ENCODE data around the gene PAQR3.

- TF ChIP-seq ESRRG (CRISPR knock-in tag; IDR thresholded peaks at IDR 0.05) (no peak), SNAI2 (CRISPR knock-in tag; IDR thresholded peaks at IDR 0.05) (no peak), TCF4 (CRISPR knock-in tag; IDR thresholded peaks at IDR 0.05; ENCODE audit: borderline replicate concordance) (no peak), ZFP30 (CRISPR knock-in tag; IDR thresholded peaks at IDR 0.05) (no peak), CSDC2 (CRISPR knock-in tag; IDR thresholded peaks at IDR 0.05) (no peak), PATZ1 (CRISPR knock-in tag; IDR thresholded peaks at IDR 0.05; ENCODE audit: borderline replicate concordance) (no peak), ZC3H10 (CRISPR knock-in tag; IDR thresholded peaks at IDR 0.05) (no peak), RARB (CRISPR knock-in tag; IDR thresholded peaks at IDR 0.05) (no peak), ZFP3 (CRISPR knock-in tag; IDR thresholded peaks at IDR 0.05) (no peak), CREB5 (CRISPR knock-in tag; IDR thresholded peaks at IDR 0.05; ENCODE audit: low read depth) (no peak), CSRNP3 (CRISPR knock-in tag; IDR thresholded peaks at IDR 0.05) (no peak), OSR1 (CRISPR knock-in tag; IDR thresholded peaks at IDR 0.05) (no peak), TOX (CRISPR knock-in tag; IDR thresholded peaks at IDR 0.05; ENCODE audit: borderline replicate concordance) (no peak)
Observed at GRCh38 chr4:78953231-78953630, 14.0 kb upstream of the PAQR3 start.

Data from SK-N-SH treated with all-trans-retinoic acid at 6 μM for 48 hours (cell line).